ENCODE data around the gene CPNE2.

- TF ChIP-seq SP1 (IDR thresholded peaks at IDR 0.05), result no peak
- no peak for TF ChIP-seq CTCF (IDR thresholded peaks at IDR 0.05; ENCODE audit: low read depth, low read length, missing input control)
- no peak for TF ChIP-seq GABPA (IDR thresholded peaks at IDR 0.05 in 1 of 2, conservative IDR thresholded peaks at IDR 0.05 in 1 of 2)
- TF ChIP-seq MAX (IDR thresholded peaks at IDR 0.05), result no peak
- TF ChIP-seq RAD21 (IDR thresholded peaks at IDR 0.05), result no peak
- TF ChIP-seq TAF1 (conservative IDR thresholded peaks at IDR 0.05), result no peak
- no peak for TF ChIP-seq REST (IDR thresholded peaks at IDR 0.05)
- no peak for TF ChIP-seq ZBTB33 (IDR thresholded peaks at IDR 0.05)
- TF ChIP-seq YY1 (IDR thresholded peaks at IDR 0.05), result no peak
These were observed 19.0 kb downstream of the CPNE2 start for GRCh38 chr16:57111420-57111819.
